ENCODE results near the gene SUMO1. TPM values are rescaled to one million over a fixed set of nuclear protein-coding genes. Genes with fewer than 3 reads are reported as not detected.
A peak's percentile ranks its signal among the peaks of the same experiment; 100 is the strongest.

Gene SUMO1
- total and polyA plus RNA-seq, 10 of the 15 experiments (the other 5 are each of a cell fraction or from before 2014, with no cell fraction given): 105 to 458 (median 199) TPM

GRCh38 chr2:202161151-202161835 is 77.1 kb downstream of the SUMO1 start:
- Histone ChIP-seq H3K79me2 (ENCODE audit: control insufficient read depth, insufficient read depth, low read length) (no peaks in the 10 kb centered on the region), H4K20me1 (ENCODE audit: control insufficient read depth, insufficient read depth) (no peaks in the 10 kb centered on the region), H3K27ac (ENCODE audit: control insufficient read depth, insufficient read depth) (no peak overlapping the region), H3K27me3 (replicated peaks in 1 of 2; ENCODE audit: control insufficient read depth in 2 of 2, insufficient read depth in 2 of 2, low read length in 1 of 2) (no peaks in the 10 kb centered on the region), H3K9me3 (replicated peaks; ENCODE audit: control insufficient read depth, insufficient read depth, low read length) (no peaks in the 10 kb centered on the region), H3K36me3 (ENCODE audit: control insufficient read depth in 2 of 2, insufficient read depth in 2 of 2, low read length in 1 of 2) (no peaks in the 10 kb centered on the region), H3K4me3 (no peak overlapping the region), H2AFZ (ENCODE audit: control insufficient read depth, low read depth, low read length) (peak overlapping the region; percentile 58), H3K4me1 (ENCODE audit: control insufficient read depth, insufficient read depth, low read length) (no peaks in the 10 kb centered on the region), H3K4me2 (ENCODE audit: control insufficient read depth, insufficient read depth) (no peak overlapping the region), H3K9ac (ENCODE audit: control insufficient read depth, insufficient read depth, low read length) (no peak overlapping the region)
- intact Hi-C loops (cut with micrococcal nuclease; ENCODE audit: unreplicated experiment): no loop called here
- ChIA-PET CTCF (interaction anchor here (1.5 kb wide), 1 partner anchor 300 kb away, joined by 5 read pairs; no protein-coding TSS in a partner anchor), POLR2A (no interaction called here), SMC1A (ENCODE audit: uncharacterized antibody, unreplicated experiment) (interaction anchor here (0.9 kb wide), 1 partner anchor 103 kb away, joined by 4 read pairs; no protein-coding TSS in a partner anchor), RAD21 (ENCODE audit: unreplicated experiment) (interaction anchor here (1.1 kb wide), 1 partner anchor 12 kb away, joined by 3 read pairs; no protein-coding TSS in a partner anchor)
- ATAC-seq (peak; percentile 59), DNase-seq (ENCODE audit: low read depth, low spot score) (no peak), FAIRE-seq (no peak)
- 29% methylated on average over 8 of the region's 8 CpGs for WGBS (ENCODE audit: insufficient coverage, insufficient replicate concordance, low lambda C conversion rate, missing lambda C conversion rate)
- peak; percentile 65 for TF ChIP-seq MEF2B (IDR thresholded peaks at IDR 0.05; ENCODE audit: partially characterized antibody, poor library complexity, severe bottlenecking)
- TF ChIP-seq, protein P1, sequence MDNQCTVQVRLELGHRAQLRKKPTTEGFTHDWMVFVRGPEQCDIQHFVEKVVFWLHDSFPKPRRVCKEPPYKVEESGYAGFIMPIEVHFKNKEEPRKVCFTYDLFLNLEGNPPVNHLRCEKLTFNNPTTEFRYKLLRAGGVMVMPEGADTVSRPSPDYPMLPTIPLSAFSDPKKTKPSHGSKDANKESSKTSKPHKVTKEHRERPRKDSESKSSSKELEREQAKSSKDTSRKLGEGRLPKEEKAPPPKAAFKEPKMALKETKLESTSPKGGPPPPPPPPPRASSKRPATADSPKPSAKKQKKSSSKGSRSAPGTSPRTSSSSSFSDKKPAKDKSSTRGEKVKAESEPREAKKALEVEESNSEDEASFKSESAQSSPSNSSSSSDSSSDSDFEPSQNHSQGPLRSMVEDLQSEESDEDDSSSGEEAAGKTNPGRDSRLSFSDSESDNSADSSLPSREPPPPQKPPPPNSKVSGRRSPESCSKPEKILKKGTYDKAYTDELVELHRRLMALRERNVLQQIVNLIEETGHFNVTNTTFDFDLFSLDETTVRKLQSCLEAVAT (IDR thresholded peaks at IDR 0.05): no peak
- TF ChIP-seq ATF7 (IDR thresholded peaks at IDR 0.05; ENCODE audit: low read depth): peak; percentile 32; the same call in 1 of the 2 replicates
- TF ChIP-seq, protein P2, sequence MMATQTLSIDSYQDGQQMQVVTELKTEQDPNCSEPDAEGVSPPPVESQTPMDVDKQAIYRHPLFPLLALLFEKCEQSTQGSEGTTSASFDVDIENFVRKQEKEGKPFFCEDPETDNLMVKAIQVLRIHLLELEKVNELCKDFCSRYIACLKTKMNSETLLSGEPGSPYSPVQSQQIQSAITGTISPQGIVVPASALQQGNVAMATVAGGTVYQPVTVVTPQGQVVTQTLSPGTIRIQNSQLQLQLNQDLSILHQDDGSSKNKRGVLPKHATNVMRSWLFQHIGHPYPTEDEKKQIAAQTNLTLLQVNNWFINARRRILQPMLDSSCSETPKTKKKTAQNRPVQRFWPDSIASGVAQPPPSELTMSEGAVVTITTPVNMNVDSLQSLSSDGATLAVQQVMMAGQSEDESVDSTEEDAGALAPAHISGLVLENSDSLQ (IDR thresholded peaks at IDR 0.05): peak; percentile 40; the same call in 1 of the 2 replicates
- no TSS peak for BruUV-seq (replicated peaks)
- in situ Hi-C loops (cut with MboI): no loop called here
